ENCODE measurements around the gene VSTM2A. TPM values are rescaled to one million over a fixed set of nuclear protein-coding genes. Genes with fewer than 3 reads are reported as not detected.

VSTM2A gene
- total RNA-seq, 1 experiment from 2014 or later = not detected

DNA sequence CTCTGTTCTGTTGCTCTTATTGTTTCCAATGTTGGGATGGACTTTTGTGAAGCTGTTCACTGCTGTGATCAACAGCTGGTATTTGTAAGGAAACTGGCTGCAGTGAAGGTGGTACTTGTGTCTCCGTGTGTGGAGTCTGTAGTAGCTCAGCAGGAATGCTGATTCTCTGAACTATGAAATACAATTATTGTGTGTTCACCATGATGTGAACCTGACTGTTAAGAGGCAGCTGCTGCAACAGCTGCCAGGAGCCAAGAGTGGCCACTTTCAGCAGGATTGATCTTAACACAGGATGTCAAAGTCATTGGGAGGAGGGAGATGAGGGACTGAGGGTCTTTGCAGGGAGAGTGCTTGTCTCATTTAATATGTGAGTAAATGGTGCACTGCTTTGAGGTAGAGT is 13.9 kb downstream of the VSTM2A start:
- TF ChIP-seq JUND (IDR thresholded peaks at IDR 0.05) (no peak), SRF (IDR thresholded peaks at IDR 0.05; ENCODE audit: low read depth) (no peak), TCF7L2 (IDR thresholded peaks at IDR 0.05; ENCODE audit: borderline replicate concordance, extremely low read depth, insufficient read depth, insufficient read length) (no peak), SIN3A (IDR thresholded peaks at IDR 0.05; ENCODE audit: low read depth) (no peak), CEBPB (IDR thresholded peaks at IDR 0.05; ENCODE audit: low read depth) (no peak), POLR2A (IDR thresholded peaks at IDR 0.05; ENCODE audit: borderline replicate concordance, extremely low read depth, insufficient read depth, insufficient read length) (no peak), YY1 (IDR thresholded peaks at IDR 0.05; ENCODE audit: extremely low read depth, insufficient replicate concordance, low read depth, low read length) (no peak), ZFX (IDR thresholded peaks at IDR 0.05) (no peak), POLR2AphosphoS5 (IDR thresholded peaks at IDR 0.05; ENCODE audit: low read depth, low read length) (no peak), EZH2phosphoT487 (IDR thresholded peaks at IDR 0.05; ENCODE audit: borderline replicate concordance) (no peak), RAD21 (IDR thresholded peaks at IDR 0.05; ENCODE audit: low read depth) (no peak), EGR1 (IDR thresholded peaks at IDR 0.05; ENCODE audit: low read depth) (no peak)
- TF ChIP-seq, protein P1, sequence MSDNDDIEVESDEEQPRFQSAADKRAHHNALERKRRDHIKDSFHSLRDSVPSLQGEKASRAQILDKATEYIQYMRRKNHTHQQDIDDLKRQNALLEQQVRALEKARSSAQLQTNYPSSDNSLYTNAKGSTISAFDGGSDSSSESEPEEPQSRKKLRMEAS (IDR thresholded peaks at IDR 0.05) = no peak
- ATAC-seq (no peak), DNase-seq (ENCODE audit: low read depth, low spot score) (no peak)
- Histone ChIP-seq H3K9me3 (ENCODE audit: control insufficient read depth in 1 of 2, insufficient read depth in 1 of 2, low read depth in 1 of 2, low read length in 2 of 2) (no peaks in the 10 kb centered on the region), H3K27me3 (ENCODE audit: insufficient read depth, low read length) (peaks cover 7% of the 10 kb centered on the region; the same call in 1 of the 2 replicates), H3K9ac (ENCODE audit: low read length) (no peak overlapping the region), H4K20me1 (ENCODE audit: insufficient read depth) (no peaks in the 10 kb centered on the region), H3K4me2 (ENCODE audit: low read length) (no peak overlapping the region), H3K79me2 (ENCODE audit: insufficient read depth, low read length) (no peaks in the 10 kb centered on the region), H3K36me3 (ENCODE audit: control insufficient read depth in 1 of 2, insufficient read depth in 2 of 2, low read length in 2 of 2) (no peaks in the 10 kb centered on the region), H2AFZ (ENCODE audit: low read depth, low read length, poor library complexity, severe bottlenecking) (no peak overlapping the region), H3K27ac (ENCODE audit: low read depth, low read length) (no peak overlapping the region), H3K4me3 (replicated peaks in 1 of 2; ENCODE audit: low read depth in 1 of 2, low read length in 2 of 2) (no peak overlapping the region), H3K9me2 (ENCODE audit: insufficient read depth) (no peaks in the 10 kb centered on the region), H3K4me1 (ENCODE audit: control insufficient read depth in 1 of 2, insufficient read depth in 2 of 2, low read length in 2 of 2) (no peaks in the 10 kb centered on the region)
- RAD21 ChIA-PET (ENCODE audit: low non-redundant PET in 1 of 2, low total read pairs in 2 of 2, uncharacterized antibody in 2 of 2, unreplicated experiment in 2 of 2) = no interaction called here
- CTCF ChIA-PET = no interaction called here
- intact Hi-C loops (cut with micrococcal nuclease) = no loop called here
- BruUV-seq (replicated peaks) = no TSS peak
- POLR2A ChIA-PET = no interaction called here

DNA sequence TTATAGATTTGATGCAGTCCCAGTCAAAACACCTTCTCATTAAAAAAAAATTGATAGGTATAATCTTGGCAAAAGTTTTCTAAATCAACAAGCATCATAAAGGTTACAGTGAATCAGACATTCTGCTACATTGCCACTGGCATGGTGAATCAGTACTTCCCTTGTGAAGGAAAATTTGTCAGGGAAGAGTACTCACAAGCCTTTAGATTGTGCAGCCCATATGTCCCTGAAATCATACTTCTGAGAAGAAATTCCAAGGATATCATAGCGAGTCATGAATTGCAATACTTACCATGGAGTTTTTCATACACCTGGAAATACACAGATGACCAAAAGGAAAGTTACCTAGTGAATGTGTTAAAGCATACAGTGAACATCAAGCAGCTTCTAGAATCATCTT is 17.2 kb downstream of the VSTM2A start:
- intact Hi-C loops (cut with micrococcal nuclease) = no loop called here
- ChIA-PET CTCF (no interaction called here), POLR2A (no interaction called here), RAD21 (ENCODE audit: low non-redundant PET in 1 of 2, low total read pairs in 2 of 2, uncharacterized antibody in 2 of 2, unreplicated experiment in 2 of 2) (no interaction called here)
- BruUV-seq (replicated peaks) = no TSS peak
- no peak for ATAC-seq
- Histone ChIP-seq H3K4me3 (replicated peaks in 1 of 2; ENCODE audit: low read depth in 1 of 2, low read length in 2 of 2) (no peak overlapping the region), H3K27ac (ENCODE audit: low read depth, low read length) (no peak overlapping the region), H3K36me3 (ENCODE audit: control insufficient read depth in 1 of 2, insufficient read depth in 2 of 2, low read length in 2 of 2) (no peaks in the 10 kb centered on the region), H3K9me3 (ENCODE audit: control insufficient read depth in 1 of 2, insufficient read depth in 1 of 2, low read depth in 1 of 2, low read length in 2 of 2) (no peaks in the 10 kb centered on the region), H2AFZ (ENCODE audit: low read depth, low read length, poor library complexity, severe bottlenecking) (no peak overlapping the region), H3K9ac (ENCODE audit: low read length) (no peak overlapping the region), H4K20me1 (ENCODE audit: insufficient read depth) (no peaks in the 10 kb centered on the region), H3K4me2 (ENCODE audit: low read length) (no peak overlapping the region), H3K79me2 (ENCODE audit: insufficient read depth, low read length) (no peaks in the 10 kb centered on the region), H3K4me1 (ENCODE audit: control insufficient read depth in 1 of 2, insufficient read depth in 2 of 2, low read length in 2 of 2) (no peaks in the 10 kb centered on the region), H3K27me3 (ENCODE audit: insufficient read depth, low read length) (no peaks in the 10 kb centered on the region), H3K9me2 (ENCODE audit: insufficient read depth) (no peaks in the 10 kb centered on the region)
- TF ChIP-seq JUND (IDR thresholded peaks at IDR 0.05) = no peak
- no peak for TF ChIP-seq SRF (IDR thresholded peaks at IDR 0.05; ENCODE audit: low read depth)
- TF ChIP-seq, protein P2, sequence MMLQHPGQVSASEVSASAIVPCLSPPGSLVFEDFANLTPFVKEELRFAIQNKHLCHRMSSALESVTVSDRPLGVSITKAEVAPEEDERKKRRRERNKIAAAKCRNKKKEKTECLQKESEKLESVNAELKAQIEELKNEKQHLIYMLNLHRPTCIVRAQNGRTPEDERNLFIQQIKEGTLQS (IDR thresholded peaks at IDR 0.05) = no peak
- TF ChIP-seq POLR2AphosphoS5 (IDR thresholded peaks at IDR 0.05; ENCODE audit: low read depth, low read length) = no peak
- no peak for TF ChIP-seq EGR1 (IDR thresholded peaks at IDR 0.05; ENCODE audit: low read depth)
- TF ChIP-seq CBX3 (IDR thresholded peaks at IDR 0.05; ENCODE audit: low read depth) = no peak
- TF ChIP-seq EZH2phosphoT487 (IDR thresholded peaks at IDR 0.05; ENCODE audit: borderline replicate concordance) = no peak
- TF ChIP-seq YY1 (IDR thresholded peaks at IDR 0.05; ENCODE audit: extremely low read depth, insufficient replicate concordance, low read depth, low read length) = no peak
- TF ChIP-seq, protein P3, sequence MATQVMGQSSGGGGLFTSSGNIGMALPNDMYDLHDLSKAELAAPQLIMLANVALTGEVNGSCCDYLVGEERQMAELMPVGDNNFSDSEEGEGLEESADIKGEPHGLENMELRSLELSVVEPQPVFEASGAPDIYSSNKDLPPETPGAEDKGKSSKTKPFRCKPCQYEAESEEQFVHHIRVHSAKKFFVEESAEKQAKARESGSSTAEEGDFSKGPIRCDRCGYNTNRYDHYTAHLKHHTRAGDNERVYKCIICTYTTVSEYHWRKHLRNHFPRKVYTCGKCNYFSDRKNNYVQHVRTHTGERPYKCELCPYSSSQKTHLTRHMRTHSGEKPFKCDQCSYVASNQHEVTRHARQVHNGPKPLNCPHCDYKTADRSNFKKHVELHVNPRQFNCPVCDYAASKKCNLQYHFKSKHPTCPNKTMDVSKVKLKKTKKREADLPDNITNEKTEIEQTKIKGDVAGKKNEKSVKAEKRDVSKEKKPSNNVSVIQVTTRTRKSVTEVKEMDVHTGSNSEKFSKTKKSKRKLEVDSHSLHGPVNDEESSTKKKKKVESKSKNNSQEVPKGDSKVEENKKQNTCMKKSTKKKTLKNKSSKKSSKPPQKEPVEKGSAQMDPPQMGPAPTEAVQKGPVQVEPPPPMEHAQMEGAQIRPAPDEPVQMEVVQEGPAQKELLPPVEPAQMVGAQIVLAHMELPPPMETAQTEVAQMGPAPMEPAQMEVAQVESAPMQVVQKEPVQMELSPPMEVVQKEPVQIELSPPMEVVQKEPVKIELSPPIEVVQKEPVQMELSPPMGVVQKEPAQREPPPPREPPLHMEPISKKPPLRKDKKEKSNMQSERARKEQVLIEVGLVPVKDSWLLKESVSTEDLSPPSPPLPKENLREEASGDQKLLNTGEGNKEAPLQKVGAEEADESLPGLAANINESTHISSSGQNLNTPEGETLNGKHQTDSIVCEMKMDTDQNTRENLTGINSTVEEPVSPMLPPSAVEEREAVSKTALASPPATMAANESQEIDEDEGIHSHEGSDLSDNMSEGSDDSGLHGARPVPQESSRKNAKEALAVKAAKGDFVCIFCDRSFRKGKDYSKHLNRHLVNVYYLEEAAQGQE (IDR thresholded peaks at IDR 0.05; ENCODE audit: low read depth) = no peak
- DNase-seq (ENCODE audit: low read depth, low spot score) = no peak

Measured in HCT116 (cell line).